Dermis microvascular lymphatic vessel endothelial cell (primary cell): ENCODE data around the gene CMIP. TPM values are rescaled to one million over a fixed set of nuclear protein-coding genes. Genes with fewer than 3 reads are reported as not detected.
A peak's percentile ranks its signal among the peaks of the same experiment; 100 is the strongest.

Source experiments
- DNase-seq, 2 donors: peaks; one replicate each; pipeline versions ENCODE4 v3.0.0 to v3.0.0-alpha.2; 2010; ENCODE audit warnings: low read depth in 2 of 2
- total RNA-seq: library from RNA; depleted of rRNA; stranded (reverse); fragments of >200 nt; gene quantifications from 2 replicates; pipeline ENCODE4 v1.2.1, GENCODE V29; 2014

Gene CMIP
- total RNA-seq, 1 donor from 2014 or later, result 8.0 TPM

- DNase-seq, result no peak
These were observed 48.6 kb downstream of the CMIP start for GRCh38 chr16:81492965-81493754.

- DNase-seq, result peak; percentile 67 to 96
These were observed 49.3 kb downstream of the CMIP start for GRCh38 chr16:81493755-81494433.

GRCh38 chr16:81494434-81494806 is 49.8 kb downstream of the CMIP start:
- no peak for DNase-seq

- DNase-seq, result no peak
These were observed 50.3 kb downstream of the CMIP start for GRCh38 chr16:81494888-81495287.

GRCh38 chr16:81495321-81496234 is 51.0 kb downstream of the CMIP start:
- DNase-seq, result peak in 1 of 2 donors; percentile 80

GRCh38 chr16:81496321-81496720 is 51.7 kb downstream of the CMIP start:
- no peak for DNase-seq

GRCh38 chr16:81496742-81497141 is 52.1 kb downstream of the CMIP start:
- no peak for DNase-seq

- peak in 1 of 2 donors; percentile 48 for DNase-seq
These were observed 53.1 kb downstream of the CMIP start for GRCh38 chr16:81497690-81498089.

GRCh38 chr16:81498351-81498750 is 53.7 kb downstream of the CMIP start:
- DNase-seq, result no peak

GRCh38 chr16:81499576-81500380 is 55.2 kb downstream of the CMIP start:
- DNase-seq, result no peak

GRCh38 chr16:81500833-81501521 is 56.4 kb downstream of the CMIP start:
- peak in 1 of 2 donors; percentile 47 for DNase-seq

GRCh38 chr16:81502396-81503070 is 57.9 kb downstream of the CMIP start:
- peak in 1 of 2 donors; percentile 77 for DNase-seq

GRCh38 chr16:81505011-81505661 is 60.5 kb downstream of the CMIP start:
- DNase-seq, result no peak

GRCh38 chr16:81509404-81509803 is 64.8 kb downstream of the CMIP start:
- DNase-seq, result no peak

- DNase-seq, result no peak
These were observed 65.4 kb downstream of the CMIP start for GRCh38 chr16:81510016-81510415.

- peak; percentile 88 to 93 for DNase-seq
These were observed 66.8 kb downstream of the CMIP start for GRCh38 chr16:81511371-81511770.

- DNase-seq, result peak in 1 of 2 donors; percentile 87
These were observed 68.8 kb downstream of the CMIP start for GRCh38 chr16:81513204-81514040.

- no peak for DNase-seq
These were observed 69.5 kb downstream of the CMIP start for GRCh38 chr16:81514041-81514559.
